Measurements from ENCODE around the gene ZNF750.

The ZNF750 gene

GRCh38 chr17:82872591-82873520, 33.0 kb upstream of the ZNF750 start:
- no peak for DNase-seq (ENCODE audit: low read depth)

- DNase-seq (ENCODE audit: low read depth) = no peak
Measured at GRCh38 chr17:82871776-82872561, 32.1 kb upstream of the ZNF750 start.

GRCh38 chr17:82871056-82871775, 31.4 kb upstream of the ZNF750 start:
- DNase-seq (ENCODE audit: low read depth) = no peak

- DNase-seq (ENCODE audit: low read depth) = no peak
Measured at GRCh38 chr17:82870541-82870940, 30.7 kb upstream of the ZNF750 start.

GRCh38 chr17:82870091-82870491, 30.3 kb upstream of the ZNF750 start:
- DNase-seq (ENCODE audit: low read depth) = no peak

- no peak for DNase-seq (ENCODE audit: low read depth)
Measured at GRCh38 chr17:82869536-82869935, 29.7 kb upstream of the ZNF750 start.

GRCh38 chr17:82868715-82869131, 28.9 kb upstream of the ZNF750 start:
- no peak for DNase-seq (ENCODE audit: low read depth)

- no peak for DNase-seq (ENCODE audit: low read depth)
Measured at GRCh38 chr17:82867763-82868325, 28.0 kb upstream of the ZNF750 start.

GRCh38 chr17:82866590-82867191, 26.9 kb upstream of the ZNF750 start:
- peak; percentile 62 for DNase-seq (ENCODE audit: low read depth)

GRCh38 chr17:82865774-82866395, 26.1 kb upstream of the ZNF750 start:
- no peak for DNase-seq (ENCODE audit: low read depth)

GRCh38 chr17:82865274-82865673, 25.5 kb upstream of the ZNF750 start:
- no peak for DNase-seq (ENCODE audit: low read depth)

- no peak for DNase-seq (ENCODE audit: low read depth)
Measured at GRCh38 chr17:82864713-82865248, 25.0 kb upstream of the ZNF750 start.

GRCh38 chr17:82863941-82864712, 24.3 kb upstream of the ZNF750 start:
- peak; percentile 77 for DNase-seq (ENCODE audit: low read depth)

- no peak for DNase-seq (ENCODE audit: low read depth)
Measured at GRCh38 chr17:82863383-82863940, 23.6 kb upstream of the ZNF750 start.

- DNase-seq (ENCODE audit: low read depth) = no peak
Measured at GRCh38 chr17:82862737-82863382, 23.0 kb upstream of the ZNF750 start.

GRCh38 chr17:82862191-82862590, 22.4 kb upstream of the ZNF750 start:
- DNase-seq (ENCODE audit: low read depth) = no peak

- DNase-seq (ENCODE audit: low read depth) = no peak
Measured at GRCh38 chr17:82861393-82861775, 21.6 kb upstream of the ZNF750 start.

GRCh38 chr17:82860606-82861392, 21.0 kb upstream of the ZNF750 start:
- no peak for DNase-seq (ENCODE audit: low read depth)

Measured in GM04504 (cell line).